HUDEP-2 (cell line): ENCODE measurements around the gene RSPH4A.
"Not testable (repeated sequence)": the region's sequence is repeated elsewhere in the genome, so short reads cannot be mapped to it uniquely, and the experiment has no call there.

Experiments used
- DNase-seq, 76 experiments: peaks; one replicate each; lab custom pipeline; 2025; ENCODE audit not compliant: unreplicated experiment in 76 of 76; lab: John Stamatoyannopoulos, UW

The RSPH4A gene

GRCh38 chr6:116624036-116624805 is 7.9 kb downstream of the RSPH4A start:
- DNase-seq: peak in 1 of 76 experiments; percentile 11

- DNase-seq: no peak
Observed at GRCh38 chr6:116625872-116626271, 9.6 kb downstream of the RSPH4A start.

- DNase-seq: no peak
Observed at GRCh38 chr6:116629563-116629981, 13.3 kb downstream of the RSPH4A start.

- DNase-seq: no peak
Observed at GRCh38 chr6:116631379-116631990, 15.2 kb downstream of the RSPH4A start.

DNA sequence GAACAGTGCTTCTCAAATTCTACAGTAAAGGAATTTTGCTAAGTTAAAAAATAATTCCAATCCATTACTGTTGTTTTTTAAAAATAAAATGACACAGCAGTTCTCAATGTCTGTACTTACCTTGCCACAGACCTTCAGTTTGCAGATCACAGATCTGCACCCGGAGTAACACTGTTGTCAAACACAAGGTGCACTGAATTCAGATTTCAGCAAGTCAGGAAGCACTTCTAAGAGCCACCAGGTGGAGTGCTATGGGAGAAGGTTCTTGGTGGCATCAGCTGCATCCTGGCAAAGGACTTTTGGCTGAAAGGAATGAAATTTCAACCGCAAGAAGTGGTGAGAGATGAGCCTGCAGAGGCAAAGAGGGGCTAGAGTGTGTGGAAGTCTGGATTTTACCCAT is 17.4 kb downstream of the RSPH4A start:
- peak in 10 of 76 experiments; percentile 6 to 23 (median 16) for DNase-seq

GRCh38 chr6:116648156-116648555 is 31.9 kb downstream of the RSPH4A start:
- DNase-seq: no peak

GRCh38 chr6:116649129-116649528 is 32.9 kb downstream of the RSPH4A start:
- DNase-seq: no peak

DNA sequence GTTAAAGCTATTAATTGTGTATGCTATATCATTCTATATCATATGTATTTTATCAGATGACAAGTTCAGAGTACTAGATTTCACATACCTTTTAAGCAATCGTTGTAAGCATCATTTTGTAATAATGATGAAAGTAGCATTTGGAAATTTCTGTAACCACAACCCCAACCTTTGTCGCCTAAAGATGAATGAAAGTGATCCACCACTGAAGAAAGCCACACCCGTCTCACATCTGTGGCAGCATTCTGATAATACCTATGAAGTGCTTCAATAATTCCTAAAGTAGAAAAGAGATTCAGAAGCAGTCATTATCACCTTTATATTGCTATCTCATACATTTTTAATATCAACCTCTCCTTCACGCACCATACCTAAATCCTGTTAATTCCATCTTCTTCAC is 35.6 kb downstream of the RSPH4A start:
- peak in 1 of 76 experiments; percentile 28 for DNase-seq

DNA sequence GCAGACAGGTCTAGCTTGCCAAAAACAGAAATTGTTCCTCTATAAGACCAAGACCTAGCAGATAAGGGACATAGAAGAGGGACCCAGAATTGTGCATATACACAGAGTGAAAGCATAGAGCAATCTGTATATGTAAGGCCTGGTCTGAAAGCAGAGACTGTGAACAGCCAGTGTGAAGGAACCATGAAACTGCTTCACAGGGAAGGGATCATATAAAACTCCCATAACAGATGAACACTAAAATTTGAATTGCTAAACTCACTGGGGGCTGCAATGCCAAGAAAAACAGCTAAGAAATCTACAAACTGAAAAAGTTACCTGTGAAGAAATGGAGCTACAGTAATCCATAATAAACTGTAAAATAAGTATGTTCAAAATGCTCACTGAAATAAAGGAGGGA is 45.3 kb downstream of the RSPH4A start:
- peak in 4 of 76 experiments; percentile 12 to 33 (median 24) for DNase-seq

- DNase-seq: peak in 5 of 76 experiments; percentile 14 to 25 (median 22)
Observed at GRCh38 chr6:116662202-116662601, 45.9 kb downstream of the RSPH4A start.

DNA sequence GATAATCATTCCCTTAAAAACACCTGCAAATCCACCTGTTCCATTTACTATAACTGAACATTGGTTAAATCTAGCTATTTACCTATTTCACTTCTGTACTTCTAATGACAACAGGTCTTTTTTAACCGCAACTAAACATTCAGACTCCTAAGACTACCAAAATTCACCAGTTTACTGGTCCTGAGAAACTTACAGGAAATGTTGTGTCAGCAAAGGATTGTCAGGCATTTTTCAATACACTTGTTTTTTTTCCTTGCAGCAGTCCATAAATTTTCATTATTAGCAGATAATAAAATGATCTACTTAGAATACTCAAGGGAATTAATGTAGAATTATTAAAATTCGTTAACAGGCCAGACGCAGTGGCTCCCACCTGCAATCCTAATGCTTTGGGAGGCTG is 47.0 kb downstream of the RSPH4A start:
- no peak for DNase-seq

- not testable (repeated sequence) for DNase-seq
Observed at GRCh38 chr6:116664169-116664568, 47.9 kb downstream of the RSPH4A start.

DNA sequence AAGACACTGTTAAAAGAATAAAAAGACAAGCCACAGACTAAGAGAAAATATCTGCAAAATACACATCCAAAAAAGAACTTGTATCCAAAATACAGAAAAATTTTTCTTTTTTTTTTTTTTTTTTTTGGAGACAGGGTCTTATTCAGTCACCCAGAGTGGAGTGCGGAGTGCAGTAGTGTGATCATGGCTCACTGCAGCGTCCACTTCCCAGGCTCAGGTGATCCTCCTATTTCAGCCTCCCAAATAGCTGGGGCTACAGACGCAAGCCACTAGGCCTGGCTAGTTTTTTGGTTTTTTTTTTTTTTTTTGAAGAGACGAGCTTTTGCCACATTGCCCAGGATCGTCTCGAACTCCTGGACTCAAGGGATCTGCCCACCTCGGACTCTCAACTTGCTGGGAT is 49.2 kb downstream of the RSPH4A start:
- DNase-seq: peak in 1 of 76 experiments; percentile 18

- DNase-seq: peak in 19 of 76 experiments; percentile 16 to 69 (median 48)
Observed at GRCh38 chr6:116666869-116667268, 50.6 kb downstream of the RSPH4A start.

GRCh38 chr6:116667623-116668022 is 51.3 kb downstream of the RSPH4A start:
- DNase-seq: peak in 16 of 76 experiments; percentile 8 to 52 (median 20)

- no peak for DNase-seq
Observed at GRCh38 chr6:116672306-116672705, 56.0 kb downstream of the RSPH4A start.

DNA sequence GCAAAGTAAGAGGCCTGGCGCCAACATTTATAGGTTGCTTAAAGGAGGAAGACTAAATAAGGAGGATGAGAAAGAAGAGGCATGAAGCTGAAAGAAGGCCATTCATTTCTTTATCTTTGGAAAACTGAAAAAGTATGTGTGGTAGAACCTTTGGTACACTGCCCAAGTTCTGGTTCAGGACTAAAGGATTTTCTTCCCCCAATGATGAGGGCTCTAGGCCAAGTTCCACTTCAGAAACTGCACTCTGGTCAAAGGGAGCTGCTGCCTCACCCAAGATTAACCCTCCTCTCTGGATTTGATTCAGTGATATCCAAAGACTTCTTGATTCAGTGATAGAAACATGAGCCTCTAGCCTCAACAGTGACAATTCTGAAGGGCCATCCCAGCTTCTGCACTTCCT is 59.7 kb downstream of the RSPH4A start:
- no peak for DNase-seq

GRCh38 chr6:116680880-116681672 is 64.8 kb downstream of the RSPH4A start, which contains the start of gene KPNA5:
Gene KPNA5 (plus strand): TSS chr6:116681211. CDS start chr6:116681335, 124 bp downstream.
- DNase-seq: peak in 75 of 76 experiments; percentile 59 to 95 (median 87)

GRCh38 chr6:116682334-116682712 is 66.0 kb downstream of the RSPH4A start:
- DNase-seq: peak in 33 of 76 experiments; percentile 8 to 61 (median 26)
